ENCODE measurements around the gene RPA3.

Gene RPA3

GRCh38 chr7:7718492-7718891 is at the start of gene RPA3:
RPA3 (minus strand) TSS chr7:7718607; CDS start chr7:7640418, 78,189 bp downstream.
- DNase-seq (ENCODE audit: low spot score): no peak
- no peak for TF ChIP-seq CTCF (IDR thresholded peaks at IDR 0.05; ENCODE audit: extremely low read depth, missing control alignments)

- no peak for TF ChIP-seq CTCF (IDR thresholded peaks at IDR 0.05; ENCODE audit: extremely low read depth, missing control alignments)
- DNase-seq (ENCODE audit: low spot score): no peak
Observed at GRCh38 chr7:7766671-7767070, 48.3 kb upstream of the RPA3 start.

GRCh38 chr7:7765422-7765821 is 47.0 kb upstream of the RPA3 start:
- DNase-seq (ENCODE audit: low spot score): peak; percentile 40
- TF ChIP-seq CTCF (IDR thresholded peaks at IDR 0.05; ENCODE audit: extremely low read depth, missing control alignments): no peak

- TF ChIP-seq CTCF (IDR thresholded peaks at IDR 0.05; ENCODE audit: extremely low read depth, missing control alignments): no peak
- DNase-seq (ENCODE audit: low spot score): no peak
Observed at GRCh38 chr7:7764520-7765396, 46.4 kb upstream of the RPA3 start.

- TF ChIP-seq CTCF (IDR thresholded peaks at IDR 0.05; ENCODE audit: extremely low read depth, missing control alignments): no peak
- DNase-seq (ENCODE audit: low spot score): peak; percentile 29
Observed at GRCh38 chr7:7761974-7762779, 43.8 kb upstream of the RPA3 start.

- TF ChIP-seq CTCF (IDR thresholded peaks at IDR 0.05; ENCODE audit: extremely low read depth, missing control alignments): no peak
- DNase-seq (ENCODE audit: low spot score): peak; percentile 24
Observed at GRCh38 chr7:7761340-7761973, 43.0 kb upstream of the RPA3 start.

All from GM20000 (cell line).